ENCODE data around the gene EPS8L3. TPM values are rescaled to one million over a fixed set of nuclear protein-coding genes. Genes with fewer than 3 reads are reported as not detected.
A peak's percentile ranks its signal among the peaks of the same experiment; 100 is the strongest.

Gene EPS8L3
- total RNA-seq, 1 experiment from 2014 or later, result not detected

DNA sequence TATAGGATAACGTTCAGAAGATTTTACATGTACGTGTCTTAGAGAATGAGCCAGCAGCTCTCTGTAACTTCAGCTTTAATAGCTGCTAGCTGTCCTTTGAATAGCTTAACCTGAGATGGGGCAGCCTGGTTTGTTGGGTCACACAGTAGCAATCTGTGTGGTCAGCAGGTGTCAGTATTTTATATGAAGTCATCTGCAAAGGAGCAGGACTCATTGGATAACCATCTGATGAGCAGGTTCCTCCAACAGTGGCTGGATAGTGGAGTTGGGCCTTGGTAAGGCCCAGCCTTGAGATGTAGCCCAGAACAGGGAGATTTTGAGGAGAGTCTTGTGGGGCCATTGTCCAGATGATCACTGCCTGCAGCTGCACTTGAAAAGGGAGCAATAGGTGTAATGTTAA is 45.2 kb downstream of the EPS8L3 start:
- H3K27ac ChIP-seq (ENCODE audit: low read depth, low read length, poor library complexity, severe bottlenecking), result no peak overlapping the region
- no peak overlapping the region for H3K4me3 ChIP-seq (ENCODE audit: low read depth, low read length, poor library complexity, severe bottlenecking)
- intact Hi-C loops (cut with micrococcal nuclease; ENCODE audit: unreplicated experiment), result no loop called here
- H3K27me3 ChIP-seq (replicated peaks; ENCODE audit: insufficient read depth, low read depth, low read length, poor library complexity), result no peaks in the 10 kb centered on the region
- BruUV-seq (replicated peaks), result no TSS peak
- no peak for TF ChIP-seq EZH2 (IDR thresholded peaks at IDR 0.05; ENCODE audit: borderline replicate concordance, low read depth, low read length, poor library complexity, severe bottlenecking)
- TF ChIP-seq, protein P1, sequence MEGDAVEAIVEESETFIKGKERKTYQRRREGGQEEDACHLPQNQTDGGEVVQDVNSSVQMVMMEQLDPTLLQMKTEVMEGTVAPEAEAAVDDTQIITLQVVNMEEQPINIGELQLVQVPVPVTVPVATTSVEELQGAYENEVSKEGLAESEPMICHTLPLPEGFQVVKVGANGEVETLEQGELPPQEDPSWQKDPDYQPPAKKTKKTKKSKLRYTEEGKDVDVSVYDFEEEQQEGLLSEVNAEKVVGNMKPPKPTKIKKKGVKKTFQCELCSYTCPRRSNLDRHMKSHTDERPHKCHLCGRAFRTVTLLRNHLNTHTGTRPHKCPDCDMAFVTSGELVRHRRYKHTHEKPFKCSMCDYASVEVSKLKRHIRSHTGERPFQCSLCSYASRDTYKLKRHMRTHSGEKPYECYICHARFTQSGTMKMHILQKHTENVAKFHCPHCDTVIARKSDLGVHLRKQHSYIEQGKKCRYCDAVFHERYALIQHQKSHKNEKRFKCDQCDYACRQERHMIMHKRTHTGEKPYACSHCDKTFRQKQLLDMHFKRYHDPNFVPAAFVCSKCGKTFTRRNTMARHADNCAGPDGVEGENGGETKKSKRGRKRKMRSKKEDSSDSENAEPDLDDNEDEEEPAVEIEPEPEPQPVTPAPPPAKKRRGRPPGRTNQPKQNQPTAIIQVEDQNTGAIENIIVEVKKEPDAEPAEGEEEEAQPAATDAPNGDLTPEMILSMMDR (conservative IDR thresholded peaks at IDR 0.05; ENCODE audit: low read depth, low read length), result 0 out of 2 replicates have a peak, but pooled peaks have one; percentile 21
- ChIA-PET CTCF (no interaction called here), POLR2A (ENCODE audit: low non-redundant PET) (no interaction called here)
- H3K36me3 ChIP-seq (ENCODE audit: insufficient read depth, low read length, poor library complexity, severe bottlenecking), result no peaks in the 10 kb centered on the region
- peaks cover 8% of the 10 kb centered on the region for H3K4me1 ChIP-seq (ENCODE audit: insufficient read depth, low read length, poor library complexity, severe bottlenecking)
- H3K9me3 ChIP-seq (ENCODE audit: low read depth, low read length, poor library complexity, severe bottlenecking), result no peaks in the 10 kb centered on the region
- DNase-seq (ENCODE audit: low spot score), result no peak

DNA sequence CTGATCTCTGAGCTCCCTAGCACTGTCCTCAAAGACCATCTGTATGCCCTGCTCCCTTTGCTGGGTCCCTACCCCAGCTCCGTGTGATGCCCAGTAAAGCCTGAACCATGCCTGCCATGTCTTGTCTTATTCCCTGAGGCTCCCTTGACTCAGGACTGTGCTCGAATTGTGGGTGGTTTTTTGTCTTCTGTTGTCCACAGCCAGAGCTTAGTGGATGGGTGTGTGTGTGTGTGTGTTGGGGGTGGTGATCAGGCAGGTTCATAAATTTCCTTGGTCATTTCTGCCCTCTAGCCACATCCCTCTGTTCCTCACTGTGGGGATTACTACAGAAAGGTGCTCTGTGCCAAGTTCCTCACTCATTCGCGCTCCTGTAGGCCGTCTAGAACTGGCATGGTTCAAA is 46.0 kb downstream of the EPS8L3 start:
- no peaks in the 10 kb centered on the region for H3K36me3 ChIP-seq (ENCODE audit: insufficient read depth, low read length, poor library complexity, severe bottlenecking)
- no peak for TF ChIP-seq EZH2 (IDR thresholded peaks at IDR 0.05; ENCODE audit: borderline replicate concordance, low read depth, low read length, poor library complexity, severe bottlenecking)
- TF ChIP-seq, protein P1 (conservative IDR thresholded peaks at IDR 0.05; ENCODE audit: low read depth, low read length), result no peak
- no peaks in the 10 kb centered on the region for H3K9me3 ChIP-seq (ENCODE audit: low read depth, low read length, poor library complexity, severe bottlenecking)
- H3K27me3 ChIP-seq (replicated peaks; ENCODE audit: insufficient read depth, low read depth, low read length, poor library complexity), result no peaks in the 10 kb centered on the region
- POLR2A ChIA-PET (ENCODE audit: low non-redundant PET), result no interaction called here
- peaks cover 8% of the 10 kb centered on the region for H3K4me1 ChIP-seq (ENCODE audit: insufficient read depth, low read length, poor library complexity, severe bottlenecking)
- CTCF ChIA-PET, result no interaction called here
- no peak overlapping the region for H3K27ac ChIP-seq (ENCODE audit: low read depth, low read length, poor library complexity, severe bottlenecking)
- no peak for DNase-seq (ENCODE audit: low spot score)
- H3K4me3 ChIP-seq (ENCODE audit: low read depth, low read length, poor library complexity, severe bottlenecking), result no peak overlapping the region
- BruUV-seq (replicated peaks), result no TSS peak
- intact Hi-C loops (cut with micrococcal nuclease; ENCODE audit: unreplicated experiment), result no loop called here

DNA sequence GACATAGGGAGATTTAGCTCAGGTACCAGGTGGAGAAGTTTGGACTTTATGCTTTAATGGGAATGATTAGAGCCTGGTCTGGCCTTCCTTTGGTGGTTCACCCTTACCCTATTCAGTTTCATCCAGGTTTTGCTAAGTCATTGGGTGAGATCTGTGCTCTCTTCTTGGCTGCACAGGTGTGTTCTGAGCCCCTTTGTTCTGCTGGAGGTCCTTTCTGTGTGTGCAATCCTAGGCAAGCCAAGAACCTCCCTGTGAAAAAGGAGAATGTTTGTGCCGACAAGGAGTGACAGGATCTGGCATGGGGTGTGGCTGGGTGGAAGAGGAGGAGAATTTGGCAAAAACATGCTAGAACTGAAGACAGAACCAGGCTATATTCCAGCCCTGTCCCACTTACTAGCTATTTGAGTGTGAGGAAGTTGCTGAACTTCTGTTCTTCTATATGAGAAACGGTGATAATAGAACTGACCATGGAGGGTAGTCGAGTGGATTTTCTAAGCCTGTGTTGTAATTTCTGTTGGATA is 47.1 kb downstream of the EPS8L3 start:
- peaks cover 8% of the 10 kb centered on the region for H3K4me1 ChIP-seq (ENCODE audit: insufficient read depth, low read length, poor library complexity, severe bottlenecking)
- no TSS peak for BruUV-seq (replicated peaks)
- ChIA-PET POLR2A (ENCODE audit: low non-redundant PET) (no interaction called here), CTCF (no interaction called here)
- no peaks in the 10 kb centered on the region for H3K36me3 ChIP-seq (ENCODE audit: insufficient read depth, low read length, poor library complexity, severe bottlenecking)
- intact Hi-C loops (cut with micrococcal nuclease; ENCODE audit: unreplicated experiment), result no loop called here
- no peak overlapping the region for H3K27ac ChIP-seq (ENCODE audit: low read depth, low read length, poor library complexity, severe bottlenecking)
- no peaks in the 10 kb centered on the region for H3K27me3 ChIP-seq (replicated peaks; ENCODE audit: insufficient read depth, low read depth, low read length, poor library complexity)
- no peaks in the 10 kb centered on the region for H3K9me3 ChIP-seq (ENCODE audit: low read depth, low read length, poor library complexity, severe bottlenecking)
- no peak for DNase-seq (ENCODE audit: low spot score)
- TF ChIP-seq, protein P1 (conservative IDR thresholded peaks at IDR 0.05; ENCODE audit: low read depth, low read length), result no peak
- TF ChIP-seq EZH2 (IDR thresholded peaks at IDR 0.05; ENCODE audit: borderline replicate concordance, low read depth, low read length, poor library complexity, severe bottlenecking), result no peak
- no peak overlapping the region for H3K4me3 ChIP-seq (ENCODE audit: low read depth, low read length, poor library complexity, severe bottlenecking)

Measured in A673 (cell line).